Measurements from ENCODE around the gene CHCHD6.

DNA sequence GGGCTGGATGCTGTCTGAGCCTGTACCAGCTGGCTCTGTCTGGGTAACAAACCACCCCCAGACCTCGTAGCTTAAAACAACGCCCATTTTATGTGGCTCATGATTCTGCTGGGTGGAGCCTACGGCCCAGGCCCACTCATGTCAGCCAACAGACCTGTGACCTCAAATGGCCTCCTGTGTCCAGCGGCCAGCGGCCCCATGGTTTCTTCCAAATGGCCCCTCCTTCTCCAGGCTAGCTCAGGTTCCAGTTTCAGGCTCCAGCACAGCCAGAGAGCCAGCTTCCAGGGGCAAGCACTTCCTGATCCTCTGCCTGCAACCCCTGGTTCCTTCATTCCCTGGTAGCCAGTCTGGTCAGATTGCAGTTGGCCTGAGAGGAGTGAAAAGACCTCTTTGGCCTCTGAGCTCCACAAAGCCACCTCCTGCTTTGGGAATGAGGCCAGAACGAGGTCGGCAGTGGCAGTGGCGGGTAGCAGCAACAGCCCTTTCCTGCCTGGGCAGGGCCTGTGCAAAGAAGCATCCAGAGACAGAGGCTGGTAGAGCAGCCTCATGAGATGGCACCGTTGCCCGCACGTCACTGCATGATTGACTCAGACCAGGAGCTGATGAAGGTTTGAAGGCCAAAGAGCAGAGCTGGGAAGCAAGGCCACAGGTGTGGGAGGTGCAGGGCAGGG lies 257.9 kb downstream of the CHCHD6 start:
- TF ChIP-seq, protein P1, sequence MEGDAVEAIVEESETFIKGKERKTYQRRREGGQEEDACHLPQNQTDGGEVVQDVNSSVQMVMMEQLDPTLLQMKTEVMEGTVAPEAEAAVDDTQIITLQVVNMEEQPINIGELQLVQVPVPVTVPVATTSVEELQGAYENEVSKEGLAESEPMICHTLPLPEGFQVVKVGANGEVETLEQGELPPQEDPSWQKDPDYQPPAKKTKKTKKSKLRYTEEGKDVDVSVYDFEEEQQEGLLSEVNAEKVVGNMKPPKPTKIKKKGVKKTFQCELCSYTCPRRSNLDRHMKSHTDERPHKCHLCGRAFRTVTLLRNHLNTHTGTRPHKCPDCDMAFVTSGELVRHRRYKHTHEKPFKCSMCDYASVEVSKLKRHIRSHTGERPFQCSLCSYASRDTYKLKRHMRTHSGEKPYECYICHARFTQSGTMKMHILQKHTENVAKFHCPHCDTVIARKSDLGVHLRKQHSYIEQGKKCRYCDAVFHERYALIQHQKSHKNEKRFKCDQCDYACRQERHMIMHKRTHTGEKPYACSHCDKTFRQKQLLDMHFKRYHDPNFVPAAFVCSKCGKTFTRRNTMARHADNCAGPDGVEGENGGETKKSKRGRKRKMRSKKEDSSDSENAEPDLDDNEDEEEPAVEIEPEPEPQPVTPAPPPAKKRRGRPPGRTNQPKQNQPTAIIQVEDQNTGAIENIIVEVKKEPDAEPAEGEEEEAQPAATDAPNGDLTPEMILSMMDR (IDR thresholded peaks at IDR 0.05; ENCODE audit: low read depth, low read length, missing input control): no peak
- no peak for TF ChIP-seq TAF1 (conservative IDR thresholded peaks at IDR 0.05)
- TF ChIP-seq, protein P2, sequence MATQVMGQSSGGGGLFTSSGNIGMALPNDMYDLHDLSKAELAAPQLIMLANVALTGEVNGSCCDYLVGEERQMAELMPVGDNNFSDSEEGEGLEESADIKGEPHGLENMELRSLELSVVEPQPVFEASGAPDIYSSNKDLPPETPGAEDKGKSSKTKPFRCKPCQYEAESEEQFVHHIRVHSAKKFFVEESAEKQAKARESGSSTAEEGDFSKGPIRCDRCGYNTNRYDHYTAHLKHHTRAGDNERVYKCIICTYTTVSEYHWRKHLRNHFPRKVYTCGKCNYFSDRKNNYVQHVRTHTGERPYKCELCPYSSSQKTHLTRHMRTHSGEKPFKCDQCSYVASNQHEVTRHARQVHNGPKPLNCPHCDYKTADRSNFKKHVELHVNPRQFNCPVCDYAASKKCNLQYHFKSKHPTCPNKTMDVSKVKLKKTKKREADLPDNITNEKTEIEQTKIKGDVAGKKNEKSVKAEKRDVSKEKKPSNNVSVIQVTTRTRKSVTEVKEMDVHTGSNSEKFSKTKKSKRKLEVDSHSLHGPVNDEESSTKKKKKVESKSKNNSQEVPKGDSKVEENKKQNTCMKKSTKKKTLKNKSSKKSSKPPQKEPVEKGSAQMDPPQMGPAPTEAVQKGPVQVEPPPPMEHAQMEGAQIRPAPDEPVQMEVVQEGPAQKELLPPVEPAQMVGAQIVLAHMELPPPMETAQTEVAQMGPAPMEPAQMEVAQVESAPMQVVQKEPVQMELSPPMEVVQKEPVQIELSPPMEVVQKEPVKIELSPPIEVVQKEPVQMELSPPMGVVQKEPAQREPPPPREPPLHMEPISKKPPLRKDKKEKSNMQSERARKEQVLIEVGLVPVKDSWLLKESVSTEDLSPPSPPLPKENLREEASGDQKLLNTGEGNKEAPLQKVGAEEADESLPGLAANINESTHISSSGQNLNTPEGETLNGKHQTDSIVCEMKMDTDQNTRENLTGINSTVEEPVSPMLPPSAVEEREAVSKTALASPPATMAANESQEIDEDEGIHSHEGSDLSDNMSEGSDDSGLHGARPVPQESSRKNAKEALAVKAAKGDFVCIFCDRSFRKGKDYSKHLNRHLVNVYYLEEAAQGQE (IDR thresholded peaks at IDR 0.05): no peak
- TF ChIP-seq, protein P3, sequence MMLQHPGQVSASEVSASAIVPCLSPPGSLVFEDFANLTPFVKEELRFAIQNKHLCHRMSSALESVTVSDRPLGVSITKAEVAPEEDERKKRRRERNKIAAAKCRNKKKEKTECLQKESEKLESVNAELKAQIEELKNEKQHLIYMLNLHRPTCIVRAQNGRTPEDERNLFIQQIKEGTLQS (IDR thresholded peaks at IDR 0.05): no peak
- TF ChIP-seq YY1 (IDR thresholded peaks at IDR 0.05): no peak
- TF ChIP-seq JUND (IDR thresholded peaks at IDR 0.05): no peak

All from liver (tissue), 3 donors.